Measurements from ENCODE around the gene IFI6. TPM values are rescaled to one million over a fixed set of nuclear protein-coding genes. Genes with fewer than 3 reads are reported as not detected.

IFI6 gene
- total RNA-seq, 1 experiment from 2014 or later: 77.4 TPM

DNA sequence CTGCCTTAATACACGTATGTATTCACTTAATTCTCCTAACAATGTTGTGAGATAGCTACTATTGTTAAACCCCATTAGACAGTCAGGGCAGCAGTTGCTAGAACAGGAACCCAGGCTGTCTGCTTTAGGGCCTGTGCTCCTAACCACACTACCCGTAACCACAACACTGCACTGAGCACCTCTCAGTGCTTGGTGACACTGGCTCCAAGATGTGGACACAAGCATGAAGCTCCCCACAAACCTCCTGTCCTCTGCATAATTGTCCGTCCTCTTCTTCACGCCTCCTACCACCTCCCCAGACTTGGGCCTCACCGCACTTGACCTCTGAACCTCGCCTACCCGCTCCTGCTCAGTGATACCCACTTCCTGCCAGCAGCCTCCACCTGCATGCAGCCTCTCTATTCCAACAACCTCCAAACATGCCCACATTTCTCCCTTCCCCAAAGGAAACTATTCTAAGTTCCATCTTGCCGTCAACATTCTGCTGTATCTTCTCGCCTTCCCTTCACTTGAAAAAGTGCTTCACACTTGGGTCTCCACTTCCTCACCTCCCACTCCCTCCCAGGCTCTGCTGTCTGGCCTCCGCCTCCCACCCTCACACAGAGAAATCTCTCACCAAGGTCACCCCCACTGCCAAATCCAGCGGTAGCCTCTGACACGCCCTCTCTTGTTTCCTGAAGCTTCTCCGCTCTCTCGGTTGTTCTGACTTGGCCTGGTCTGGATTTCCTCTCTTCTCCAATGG lies 53.5 kb downstream of the IFI6 start:
- DNase-seq (ENCODE audit: low read depth): no peak
- in situ Hi-C loops (cut with HindIII; ENCODE audit: low pct_unique_long_range_greater_than_20kb, low sequenced_read_pairs): no loop called here

- DNase-seq (ENCODE audit: low read depth): no peak
- in situ Hi-C loops (cut with HindIII; ENCODE audit: low pct_unique_long_range_greater_than_20kb, low sequenced_read_pairs): no loop called here
These were observed 54.6 kb downstream of the IFI6 start for GRCh38 chr1:27617420-27617819.

DNA sequence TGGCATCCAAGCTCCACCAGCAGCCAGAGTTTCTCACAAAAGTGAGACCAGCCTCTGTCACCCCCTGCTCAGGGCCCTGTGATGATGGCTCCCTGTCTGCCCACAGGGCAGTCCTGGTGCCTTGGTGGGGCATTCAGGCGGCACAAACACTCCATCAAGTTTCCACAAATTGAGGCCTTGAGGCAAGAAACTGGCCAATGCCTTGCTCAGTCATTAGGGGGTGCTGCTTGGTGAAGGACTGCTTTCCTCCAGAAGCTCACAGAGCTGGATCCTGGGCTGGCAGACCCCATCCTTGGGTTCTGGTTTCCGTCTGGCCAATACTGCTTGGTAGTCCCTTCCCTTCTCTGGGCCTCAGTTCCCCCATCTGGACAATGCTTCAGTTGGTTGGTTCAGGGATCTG lies 55.6 kb downstream of the IFI6 start:
- in situ Hi-C loops (cut with HindIII; ENCODE audit: low pct_unique_long_range_greater_than_20kb, low sequenced_read_pairs): no loop called here
- DNase-seq (ENCODE audit: low read depth): no peak

Other genes with a start within 250 kb of the IFI6 start
- 17.3 and 18.7 TPM in 2 replicates for gene WASF2, start 182.0 kb downstream of the IFI6 start, total RNA-seq (2014; rRNA removed; shearing (Covaris generic); ENCODE audit: low replicate concordance)
- 0.32 and 0.41 TPM in 2 replicates for gene AHDC1, start 68.0 kb downstream of the IFI6 start, total RNA-seq (2014; rRNA removed; shearing (Covaris generic); ENCODE audit: low replicate concordance)
- not detected in 2 replicates for gene FGR, start 37.0 kb downstream of the IFI6 start, total RNA-seq (2014; rRNA removed; shearing (Covaris generic); ENCODE audit: low replicate concordance)
- 8.9 and 24.4 TPM in 2 replicates for gene FAM76A, start 53.8 kb upstream of the IFI6 start, total RNA-seq (2014; rRNA removed; shearing (Covaris generic); ENCODE audit: low replicate concordance)
- 14.2 and 16.9 TPM in 2 replicates for gene STX12, start 101.0 kb upstream of the IFI6 start, total RNA-seq (2014; rRNA removed; shearing (Covaris generic); ENCODE audit: low replicate concordance)
- 41.8 and 44.6 TPM in 2 replicates for gene PPP1R8, start 158.6 kb upstream of the IFI6 start, total RNA-seq (2014; rRNA removed; shearing (Covaris generic); ENCODE audit: low replicate concordance)
- 0.41 and 3.4 TPM in 2 replicates for gene THEMIS2, start 200.4 kb upstream of the IFI6 start, total RNA-seq (2014; rRNA removed; shearing (Covaris generic); ENCODE audit: low replicate concordance)
- 68.0 and 69.7 TPM in 2 replicates for gene RPA2, start 242.4 kb upstream of the IFI6 start, total RNA-seq (2014; rRNA removed; shearing (Covaris generic); ENCODE audit: low replicate concordance)

All from Caki2 (cell line).